Loucy (cell line): Measurements from ENCODE around the gene KCTD8.
"Not testable (repeated sequence)": the region's sequence is repeated elsewhere in the genome, so short reads cannot be mapped to it uniquely, and the experiment has no call there.

Source experiments
- H2AFZ ChIP-seq: fragments of 200-600 bp; sonication (generic); 2 replicates; pipeline ENCODE4 v1.6.0; 2016; ENCODE audit warnings: antibody characterized with exemption, mild to moderate bottlenecking, low read length, moderate library complexity
- H3F3A ChIP-seq: fragments of 200-600 bp; 2 replicates; pipeline ENCODE4 v1.6.0; 2016; ENCODE audit warnings: antibody characterized with exemption, low read depth, mild to moderate bottlenecking
- H3K27me3 ChIP-seq: fragments of 200-600 bp; sonication (generic); 2 replicates; pipeline ENCODE4 v1.6.1; 2014; ENCODE audit warnings: low read length, mild to moderate bottlenecking; ENCODE audit not compliant: insufficient read depth, poor library complexity, severe bottlenecking
- H3K36me3 ChIP-seq: fragments of 200-600 bp; sonication (generic); 2 replicates; pipeline ENCODE4 v1.6.1; 2016; ENCODE audit warnings: low read length; ENCODE audit not compliant: insufficient read depth
- H3K4me1 ChIP-seq: fragments of 200-600 bp; sonication (generic); 2 replicates; pipeline ENCODE4 v1.5.1; 2014; ENCODE audit warnings: low read length, mild to moderate bottlenecking; ENCODE audit not compliant: insufficient read depth, poor library complexity, severe bottlenecking
- H3K4me2 ChIP-seq: fragments of 200-600 bp; sonication (generic); 2 replicates; pipeline ENCODE4 v1.6.0; 2014; ENCODE audit warnings: antibody characterized with exemption, low read length, low read depth, mild to moderate bottlenecking; ENCODE audit not compliant: poor library complexity, severe bottlenecking
- H3K4me3 ChIP-seq: fragments of 200-600 bp; sonication (generic); 2 replicates; pipeline ENCODE4 v1.5.1; 2014; ENCODE audit warnings: low read length, mild to moderate bottlenecking, mixed read lengths; ENCODE audit not compliant: poor library complexity, severe bottlenecking
- H3K79me2 ChIP-seq: fragments of 200-600 bp; sonication (generic); 2 replicates; pipeline ENCODE4 v1.6.1; 2014; ENCODE audit warnings: low read length; ENCODE audit not compliant: insufficient read depth
- H3K9ac ChIP-seq: fragments of 200-600 bp; sonication (generic); 2 replicates; pipeline ENCODE4 v1.6.0; 2014; ENCODE audit warnings: mild to moderate bottlenecking, low read depth, low read length, moderate library complexity; ENCODE audit not compliant: poor library complexity, severe bottlenecking
- H3K9me2 ChIP-seq: fragments of 200-600 bp; sonication (generic); replicated peaks from 2 replicates; pipeline ENCODE4 v1.6.1; 2016; ENCODE audit warnings: low read depth, low read length, mixed read lengths
- H3K9me3 ChIP-seq: fragments of 200-600 bp; sonication (generic); 2 replicates; pipeline ENCODE4 v1.6.1; 2014; ENCODE audit warnings: mild to moderate bottlenecking, antibody characterized with exemption, low read length, low read depth; ENCODE audit not compliant: insufficient read depth
- H4K20me1 ChIP-seq: fragments of 200-600 bp; sonication (generic); 2 replicates; pipeline ENCODE4 v1.6.0; 2014; ENCODE audit warnings: antibody characterized with exemption, low read length, mild to moderate bottlenecking; ENCODE audit not compliant: insufficient read depth, poor library complexity, severe bottlenecking
- EZH2phosphoT487 ChIP-seq: fragments of 200-600 bp; IDR thresholded peaks from 2 replicates; pipeline ENCODE4 v1.6.1; 2018; ENCODE audit warnings: antibody characterized with exemption, mild to moderate bottlenecking, moderate library complexity, borderline replicate concordance
- TF ChIP-seq, protein P1 (sequence below): fragments of 200-600 bp; sonication (generic); conservative IDR thresholded peaks from 2 replicates; pipeline ENCODE4 v1.5.1; 2014; ENCODE audit warnings: mild to moderate bottlenecking, antibody characterized with exemption, low read length

Gene KCTD8

DNA sequence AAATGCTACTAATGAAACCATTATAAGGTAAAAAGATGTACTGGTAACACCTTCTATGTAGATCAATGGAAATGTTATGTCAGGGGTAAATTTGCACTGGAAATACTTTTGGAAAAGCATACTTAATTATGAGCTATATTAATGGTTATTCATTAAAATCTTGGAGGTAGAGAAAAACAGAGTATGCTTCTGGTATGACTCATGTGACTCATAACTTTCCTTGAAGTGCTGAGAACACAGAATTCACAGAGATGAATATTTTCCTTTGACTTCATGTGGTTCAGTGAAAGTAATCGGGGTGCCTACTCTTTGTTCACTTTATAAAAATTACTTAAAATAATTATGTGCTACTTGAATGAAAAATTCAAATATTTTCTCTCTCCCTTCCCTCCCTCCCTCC, 254.2 kb downstream of the KCTD8 start:
- Histone ChIP-seq H3K9ac (no peak overlapping the region), H3K9me3 (0 out of 2 replicates have a peak, but pooled peaks cover 2% of the 10 kb centered on the region), H4K20me1 (no peaks in the 10 kb centered on the region), H2AFZ (no peak overlapping the region), H3K36me3 (no peaks in the 10 kb centered on the region), H3K9me2 (no peaks in the 10 kb centered on the region), H3K27me3 (no peaks in the 10 kb centered on the region), H3K4me2 (no peak overlapping the region), H3K4me1 (no peaks in the 10 kb centered on the region), H3K79me2 (no peaks in the 10 kb centered on the region), H3K4me3 (no peak overlapping the region), H3F3A (no peaks in the 10 kb centered on the region)
- TF ChIP-seq EZH2phosphoT487: no peak
- TF ChIP-seq, protein P1, sequence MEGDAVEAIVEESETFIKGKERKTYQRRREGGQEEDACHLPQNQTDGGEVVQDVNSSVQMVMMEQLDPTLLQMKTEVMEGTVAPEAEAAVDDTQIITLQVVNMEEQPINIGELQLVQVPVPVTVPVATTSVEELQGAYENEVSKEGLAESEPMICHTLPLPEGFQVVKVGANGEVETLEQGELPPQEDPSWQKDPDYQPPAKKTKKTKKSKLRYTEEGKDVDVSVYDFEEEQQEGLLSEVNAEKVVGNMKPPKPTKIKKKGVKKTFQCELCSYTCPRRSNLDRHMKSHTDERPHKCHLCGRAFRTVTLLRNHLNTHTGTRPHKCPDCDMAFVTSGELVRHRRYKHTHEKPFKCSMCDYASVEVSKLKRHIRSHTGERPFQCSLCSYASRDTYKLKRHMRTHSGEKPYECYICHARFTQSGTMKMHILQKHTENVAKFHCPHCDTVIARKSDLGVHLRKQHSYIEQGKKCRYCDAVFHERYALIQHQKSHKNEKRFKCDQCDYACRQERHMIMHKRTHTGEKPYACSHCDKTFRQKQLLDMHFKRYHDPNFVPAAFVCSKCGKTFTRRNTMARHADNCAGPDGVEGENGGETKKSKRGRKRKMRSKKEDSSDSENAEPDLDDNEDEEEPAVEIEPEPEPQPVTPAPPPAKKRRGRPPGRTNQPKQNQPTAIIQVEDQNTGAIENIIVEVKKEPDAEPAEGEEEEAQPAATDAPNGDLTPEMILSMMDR: no peak

GRCh38 chr4:44186850-44187246, 261.8 kb downstream of the KCTD8 start:
- Histone ChIP-seq H4K20me1 (no peaks in the 10 kb centered on the region), H3K4me3 (no peak overlapping the region), H2AFZ (no peak overlapping the region), H3K9me2 (no peaks in the 10 kb centered on the region), H3K4me1 (no peaks in the 10 kb centered on the region), H3K4me2 (no peak overlapping the region), H3K36me3 (no peaks in the 10 kb centered on the region), H3F3A (no peaks in the 10 kb centered on the region), H3K9me3 (no peaks in the 10 kb centered on the region), H3K79me2 (no peaks in the 10 kb centered on the region), H3K27me3 (no peaks in the 10 kb centered on the region), H3K9ac (no peak overlapping the region)
- no peak for TF ChIP-seq EZH2phosphoT487
- TF ChIP-seq, protein P1: no peak

DNA sequence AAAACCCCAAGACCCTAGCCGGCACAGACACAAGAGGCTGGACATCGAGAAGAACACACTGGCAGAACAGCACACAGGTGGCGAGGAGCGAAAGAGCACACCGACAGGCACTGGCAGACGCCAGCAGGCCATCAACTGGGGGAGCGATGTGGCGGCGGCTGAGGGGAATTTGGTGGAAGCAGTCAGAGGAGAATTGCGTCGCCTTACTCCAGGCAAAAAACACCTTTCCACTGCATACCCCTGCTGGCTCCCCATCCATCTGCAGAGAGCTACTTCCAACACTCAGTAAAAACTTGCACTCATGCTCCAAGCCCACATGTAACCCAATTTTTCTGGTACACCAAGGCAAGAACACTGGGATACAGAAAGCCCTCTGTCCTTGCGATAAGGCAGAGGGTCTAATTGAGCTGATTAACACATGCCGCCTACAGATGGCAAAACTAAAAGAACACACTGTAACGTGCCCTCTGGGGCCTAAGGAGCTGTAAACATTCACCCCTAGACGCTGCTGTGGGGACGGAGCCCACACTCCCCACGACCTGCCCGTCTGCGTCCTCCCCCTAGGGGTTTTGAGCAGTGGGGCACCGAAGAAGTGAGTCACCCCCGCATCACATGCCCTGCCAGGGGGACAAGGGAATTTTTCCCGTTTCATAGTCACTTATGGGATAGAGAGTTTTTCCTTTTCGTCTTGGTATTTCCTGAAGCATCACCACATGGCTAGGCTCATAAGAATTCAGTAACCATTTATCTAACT, 262.3 kb downstream of the KCTD8 start:
- Histone ChIP-seq H3K36me3 (no peaks in the 10 kb centered on the region), H3K27me3 (no peaks in the 10 kb centered on the region), H3K4me1 (no peaks in the 10 kb centered on the region), H2AFZ (no peak overlapping the region), H3K9me3 (no peaks in the 10 kb centered on the region), H3K4me2 (no peak overlapping the region), H3K79me2 (no peaks in the 10 kb centered on the region), H3F3A (no peaks in the 10 kb centered on the region), H4K20me1 (no peaks in the 10 kb centered on the region), H3K4me3 (no peak overlapping the region), H3K9ac (no peak overlapping the region), H3K9me2 (no peaks in the 10 kb centered on the region)
- no peak for TF ChIP-seq EZH2phosphoT487
- TF ChIP-seq, protein P1: no peak

GRCh38 chr4:44181491-44182349, 266.9 kb downstream of the KCTD8 start:
- not testable (repeated sequence) for H4K20me1 ChIP-seq, H3K9me3 ChIP-seq, H3K27me3 ChIP-seq, H3K9ac ChIP-seq, H3K79me2 ChIP-seq, H3K4me2 ChIP-seq, H2AFZ ChIP-seq, H3K4me1 ChIP-seq, H3K36me3 ChIP-seq, H3F3A ChIP-seq, H3K4me3 ChIP-seq, H3K9me2 ChIP-seq

- not testable (repeated sequence) for H3K9me3 ChIP-seq, H3K9me2 ChIP-seq, H3K9ac ChIP-seq, H3K4me2 ChIP-seq, H3K79me2 ChIP-seq, H3K27me3 ChIP-seq, H3F3A ChIP-seq, H3K4me1 ChIP-seq, H3K4me3 ChIP-seq, H2AFZ ChIP-seq, H3K36me3 ChIP-seq, H4K20me1 ChIP-seq
Observed at GRCh38 chr4:44167766-44168165, 280.8 kb downstream of the KCTD8 start.
